ENCODE results near the gene LPCAT3. TPM values are rescaled to one million over a fixed set of nuclear protein-coding genes. Genes with fewer than 3 reads are reported as not detected.
A peak's percentile ranks its signal among the peaks of the same experiment; 100 is the strongest.

The LPCAT3 gene
- total and polyA plus RNA-seq, 2 of the 13 experiments (the other 11 are each of a cell fraction or from before 2014, with no cell fraction given), result 44.5 to 64.3 TPM

DNA sequence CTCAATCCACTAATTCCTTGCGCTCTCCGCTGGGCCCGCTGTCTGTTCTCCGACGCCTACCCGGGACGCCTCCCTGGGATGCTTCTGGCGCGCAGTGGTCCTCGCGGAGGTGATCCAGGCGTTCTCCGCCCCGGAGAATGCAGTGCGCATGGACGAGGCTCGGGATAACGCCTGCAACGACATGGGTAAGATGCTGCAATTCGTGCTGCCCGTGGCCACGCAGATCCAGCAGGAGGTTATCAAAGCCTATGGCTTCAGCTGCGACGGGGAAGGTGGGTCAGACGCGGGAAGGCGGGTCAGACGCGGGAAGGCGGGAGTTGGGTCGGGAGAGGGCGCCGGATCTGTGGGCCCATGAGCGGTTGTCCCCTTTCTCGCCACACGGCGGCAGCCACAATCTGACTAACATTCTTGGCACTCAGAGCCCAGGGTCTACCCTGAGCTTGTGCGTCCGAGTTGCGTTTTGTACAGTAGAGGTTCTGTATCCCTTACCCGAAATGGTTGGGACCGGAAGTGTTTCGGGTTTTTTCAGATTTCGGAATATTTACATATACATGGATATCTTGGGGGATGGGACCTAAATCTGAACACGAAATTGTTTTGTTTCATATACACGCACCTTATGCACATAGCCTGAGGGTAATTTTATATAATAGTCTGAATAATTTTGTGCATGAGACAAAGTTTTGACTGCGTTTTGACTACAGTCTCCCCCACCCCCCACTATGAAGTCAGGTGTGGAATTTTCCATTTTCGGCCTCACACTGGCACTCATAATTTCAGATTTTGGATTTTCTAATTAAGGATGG lies 73.7 kb downstream of the LPCAT3 start (continued):
- TF ChIP-seq MAZ (IDR thresholded peaks at IDR 0.05; ENCODE audit: borderline replicate concordance, low read depth, low read length), result no peak
- peak; percentile 81 for TF ChIP-seq MAZ (CRISPR knock-in tag; IDR thresholded peaks at IDR 0.05; ENCODE audit: low read depth)
- TF ChIP-seq, protein P1, sequence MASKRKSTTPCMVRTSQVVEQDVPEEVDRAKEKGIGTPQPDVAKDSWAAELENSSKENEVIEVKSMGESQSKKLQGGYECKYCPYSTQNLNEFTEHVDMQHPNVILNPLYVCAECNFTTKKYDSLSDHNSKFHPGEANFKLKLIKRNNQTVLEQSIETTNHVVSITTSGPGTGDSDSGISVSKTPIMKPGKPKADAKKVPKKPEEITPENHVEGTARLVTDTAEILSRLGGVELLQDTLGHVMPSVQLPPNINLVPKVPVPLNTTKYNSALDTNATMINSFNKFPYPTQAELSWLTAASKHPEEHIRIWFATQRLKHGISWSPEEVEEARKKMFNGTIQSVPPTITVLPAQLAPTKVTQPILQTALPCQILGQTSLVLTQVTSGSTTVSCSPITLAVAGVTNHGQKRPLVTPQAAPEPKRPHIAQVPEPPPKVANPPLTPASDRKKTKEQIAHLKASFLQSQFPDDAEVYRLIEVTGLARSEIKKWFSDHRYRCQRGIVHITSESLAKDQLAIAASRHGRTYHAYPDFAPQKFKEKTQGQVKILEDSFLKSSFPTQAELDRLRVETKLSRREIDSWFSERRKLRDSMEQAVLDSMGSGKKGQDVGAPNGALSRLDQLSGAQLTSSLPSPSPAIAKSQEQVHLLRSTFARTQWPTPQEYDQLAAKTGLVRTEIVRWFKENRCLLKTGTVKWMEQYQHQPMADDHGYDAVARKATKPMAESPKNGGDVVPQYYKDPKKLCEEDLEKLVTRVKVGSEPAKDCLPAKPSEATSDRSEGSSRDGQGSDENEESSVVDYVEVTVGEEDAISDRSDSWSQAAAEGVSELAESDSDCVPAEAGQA (IDR thresholded peaks at IDR 0.05; ENCODE audit: low read depth), result peak; percentile 16; the same call in 1 of the 2 replicates
- TF ChIP-seq, protein P1 (CRISPR knock-in tag; IDR thresholded peaks at IDR 0.05; ENCODE audit: borderline replicate concordance), result no peak
- TF ChIP-seq ZIK1 (CRISPR knock-in tag; IDR thresholded peaks at IDR 0.05; ENCODE audit: borderline replicate concordance, low read depth), result no peak
- 0 out of 2 replicates have a peak, but pooled peaks have one; percentile 63 for TF ChIP-seq ZNF546 (CRISPR knock-in tag; conservative IDR thresholded peaks at IDR 0.05)
- TF ChIP-seq ZGPAT (CRISPR knock-in tag; IDR thresholded peaks at IDR 0.05), result peak; percentile 25; the same call in 1 of the 2 replicates
- no peak for TF ChIP-seq ZNF570 (CRISPR knock-in tag; IDR thresholded peaks at IDR 0.05; ENCODE audit: borderline replicate concordance)
- peak; percentile 68; the same call in 1 of the 2 replicates for TF ChIP-seq ISL2 (CRISPR knock-in tag; IDR thresholded peaks at IDR 0.05)
- TF ChIP-seq ZNF232 (CRISPR knock-in tag; IDR thresholded peaks at IDR 0.05; ENCODE audit: borderline replicate concordance), result peak; percentile 88; the same call in 1 of the 2 replicates
- no peak for TF ChIP-seq ZNF615 (CRISPR knock-in tag; IDR thresholded peaks at IDR 0.05; ENCODE audit: borderline replicate concordance)
- peak; percentile 33; the same call in 1 of the 2 replicates for TF ChIP-seq ARHGAP35 (CRISPR knock-in tag; IDR thresholded peaks at IDR 0.05; ENCODE audit: borderline replicate concordance)
- TF ChIP-seq FOSL2 (CRISPR knock-in tag; IDR thresholded peaks at IDR 0.05), result peak; percentile 50; the same call in 1 of the 2 replicates
- TF ChIP-seq SIN3A (IDR thresholded peaks at IDR 0.05; ENCODE audit: borderline replicate concordance, low read depth, low read length), result no peak
- TF ChIP-seq PCBP2 (optimal IDR thresholded peaks at IDR 0.05; ENCODE audit: low read depth, low read length, poor library complexity, severe bottlenecking), result no peak
- peak; percentile 60 for TF ChIP-seq XRCC5 (optimal IDR thresholded peaks at IDR 0.05; ENCODE audit: low read length)
- peak; percentile 90 for TF ChIP-seq HOXA5 (CRISPR knock-in tag; IDR thresholded peaks at IDR 0.05)
- peak; percentile 73; the same call in 1 of the 2 replicates for TF ChIP-seq GATAD1 (CRISPR knock-in tag; IDR thresholded peaks at IDR 0.05)
- no peak; the same call in 1 of the 2 replicates for TF ChIP-seq GMEB1 (CRISPR knock-in tag; IDR thresholded peaks at IDR 0.05; ENCODE audit: borderline replicate concordance)
- TF ChIP-seq ZNF747 (CRISPR knock-in tag; IDR thresholded peaks at IDR 0.05; ENCODE audit: borderline replicate concordance), result 0 out of 2 replicates have a peak, but pooled peaks have one; percentile 24

All from HepG2 (cell line).